Fibroblast of skin of abdomen (primary cell): ENCODE measurements around the gene NAMPT.

Source experiments
- DNase-seq: peaks from one replicate; pipeline ENCODE4 v3.0.0-alpha.2; 2013

NAMPT gene

DNA sequence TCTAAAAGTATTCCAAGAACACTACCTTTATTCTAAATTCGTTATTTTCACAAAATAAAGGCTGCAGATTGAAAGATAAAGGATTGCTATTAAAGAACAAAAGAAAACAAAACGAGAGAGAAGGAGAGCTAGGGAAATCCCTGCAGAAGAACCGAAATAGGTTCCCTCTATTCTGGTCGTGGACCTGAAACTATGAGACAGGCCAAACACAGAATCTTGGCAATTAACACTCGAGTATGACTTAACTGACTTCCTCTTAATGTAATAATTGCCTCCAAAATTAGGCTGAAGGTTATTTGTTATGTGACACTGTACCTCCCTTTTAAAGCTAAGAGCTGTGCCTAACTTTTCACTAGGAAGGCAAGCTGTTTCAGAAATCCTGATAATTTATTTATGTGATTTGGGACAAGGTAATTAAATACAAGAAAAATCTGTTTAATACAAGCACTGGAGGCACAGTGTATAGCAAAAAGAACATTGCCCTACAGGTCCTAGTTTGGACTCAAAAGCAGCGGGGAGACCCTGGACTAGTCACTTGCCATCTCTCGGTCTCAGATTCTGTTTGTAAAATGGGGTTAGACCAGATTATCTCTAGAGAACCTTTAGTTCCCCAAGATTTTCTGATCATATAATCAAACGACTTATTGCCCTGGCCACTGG, 11.6 kb downstream of the NAMPT start:
- no peak for DNase-seq

DNA sequence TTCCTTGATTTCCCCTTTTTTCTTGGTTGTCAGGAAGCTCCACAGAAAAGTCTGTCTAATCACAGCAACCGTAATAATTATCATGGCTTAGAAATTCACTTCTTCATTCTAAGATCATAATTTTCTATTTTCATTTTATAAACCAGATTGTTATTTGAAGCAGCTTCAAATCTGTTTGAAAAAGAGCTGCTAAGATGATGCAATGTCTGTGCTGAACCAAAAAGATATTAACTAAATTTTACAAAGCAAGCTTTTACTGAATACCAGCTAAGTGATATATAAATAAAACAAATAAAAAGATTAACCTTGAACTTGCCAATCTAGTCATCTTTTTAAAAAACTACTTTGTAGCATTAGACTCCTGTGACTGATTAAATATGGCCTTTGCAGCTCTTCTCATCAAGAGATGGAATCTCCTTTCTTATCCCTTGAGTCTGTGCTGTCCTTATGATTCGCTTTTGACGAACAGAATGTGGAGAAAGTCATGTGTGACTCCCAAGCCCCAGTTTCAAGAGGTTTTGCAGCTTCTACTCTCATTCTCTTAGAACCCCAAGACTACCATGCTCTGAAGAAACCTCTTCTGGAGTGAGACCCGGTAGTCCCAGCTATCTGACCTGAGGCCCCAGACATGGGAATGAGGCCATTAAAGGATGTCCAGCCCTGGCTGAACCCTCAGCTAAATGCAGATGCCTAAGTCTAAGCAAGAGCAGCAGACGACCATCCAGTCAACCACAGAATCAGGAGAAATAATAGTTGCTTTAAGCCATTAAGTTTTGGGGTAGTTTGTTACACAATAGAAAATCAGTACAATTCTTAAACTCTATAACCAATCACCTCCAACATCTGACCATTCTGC, 14.4 kb downstream of the NAMPT start:
- DNase-seq, result no peak

DNA sequence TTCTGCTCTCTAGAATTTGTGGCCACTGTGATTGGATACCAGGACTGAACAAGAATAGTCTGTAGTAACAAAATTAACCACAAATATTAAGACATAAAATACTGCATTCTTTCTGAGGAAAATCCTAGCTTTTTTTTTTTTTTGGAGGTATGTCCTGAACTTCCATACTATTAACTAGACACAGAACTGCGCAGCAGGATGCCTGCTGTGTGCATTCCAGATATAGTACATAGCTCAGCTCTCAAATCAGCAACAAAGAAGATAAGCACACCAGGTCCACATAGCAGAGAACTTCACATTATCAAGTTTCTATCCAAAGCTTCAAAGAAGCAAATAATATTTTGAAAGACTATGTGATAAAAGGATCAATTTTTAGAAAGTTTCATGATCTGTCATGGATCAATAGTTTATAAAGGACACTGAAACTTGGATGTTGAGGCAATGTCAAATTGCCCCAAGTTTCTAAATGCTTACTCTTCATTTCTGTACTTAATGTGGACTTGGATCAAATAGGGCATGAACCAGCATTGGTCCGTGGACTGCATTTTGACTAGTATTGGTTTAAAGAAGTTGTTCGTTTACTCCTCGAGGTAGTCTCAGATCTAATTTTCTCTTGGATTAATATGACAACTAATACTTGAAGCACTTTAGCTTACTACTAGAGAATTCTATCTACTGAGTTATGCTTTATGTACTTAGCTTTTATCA, 15.4 kb downstream of the NAMPT start:
- DNase-seq, result peak; percentile 12

DNA sequence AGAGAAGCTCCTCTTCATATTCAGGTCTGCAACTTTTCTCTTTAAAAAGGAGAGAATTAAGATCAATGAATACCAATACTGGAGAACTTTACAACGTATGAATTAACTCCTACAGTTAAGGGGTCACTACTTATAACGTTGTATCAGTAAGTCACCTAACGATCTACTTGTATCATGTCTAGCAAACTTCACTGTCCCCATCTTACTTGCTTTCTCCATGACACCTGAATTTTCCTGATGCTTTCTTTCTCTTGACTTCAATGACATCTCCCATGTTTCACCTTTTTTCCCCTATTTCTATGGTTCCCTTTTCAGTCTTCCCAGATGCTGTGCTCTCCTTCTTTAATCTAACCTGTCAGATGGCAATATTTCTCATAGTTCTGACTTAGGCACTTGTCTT, 19.6 kb downstream of the NAMPT start:
- no peak for DNase-seq

DNA sequence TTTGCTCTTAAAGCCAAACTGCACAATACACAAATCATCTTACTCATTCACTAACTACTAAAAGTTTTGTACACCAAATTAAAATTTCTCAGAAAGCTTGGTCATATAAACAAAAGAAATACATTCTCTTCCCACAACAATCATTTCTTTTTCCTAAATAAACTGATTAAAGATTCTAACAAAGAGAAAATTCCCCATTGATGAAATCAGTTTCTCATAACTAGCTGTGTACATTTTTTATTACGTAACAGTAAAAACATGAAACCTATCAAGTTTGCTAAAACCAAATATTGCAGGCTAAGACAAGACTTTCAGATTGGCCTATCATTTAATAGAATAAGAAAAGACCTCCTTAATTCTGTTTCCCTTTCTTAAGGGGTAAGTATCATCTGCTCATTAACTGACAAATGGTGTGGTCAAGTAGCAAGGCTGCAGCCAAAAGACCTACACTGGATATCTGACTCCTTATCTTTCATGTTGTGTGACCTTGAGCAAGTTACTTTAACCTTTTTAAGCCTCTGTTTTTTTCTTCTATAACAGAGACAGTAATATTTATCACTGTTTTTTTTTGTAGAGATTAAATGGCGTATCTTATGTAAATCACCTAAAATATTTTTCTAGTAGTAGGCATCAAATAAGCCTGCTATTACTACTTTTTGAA, 22.4 kb downstream of the NAMPT start:
- DNase-seq, result no peak

DNA sequence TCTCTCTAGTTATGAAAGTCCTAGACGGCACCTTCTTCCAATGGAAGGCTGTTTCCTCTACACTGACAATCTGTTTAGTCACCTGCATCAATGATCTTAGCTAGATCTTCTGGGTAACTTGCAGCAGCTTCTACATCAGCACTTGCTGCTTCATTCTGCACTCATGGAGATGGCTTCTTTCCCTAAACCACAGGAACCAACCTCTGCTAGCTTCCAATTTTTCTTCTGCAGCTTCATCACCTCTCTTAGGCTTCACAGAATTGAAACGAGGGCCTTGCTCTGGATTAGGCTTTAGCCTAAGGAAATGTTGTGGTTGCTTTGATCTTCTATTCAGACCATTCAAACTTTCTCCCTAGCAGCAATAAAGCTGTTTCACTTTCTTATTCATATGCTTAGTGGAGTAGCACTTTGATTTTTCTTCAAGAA, 24.6 kb downstream of the NAMPT start:
- peak; percentile 62 for DNase-seq

DNA sequence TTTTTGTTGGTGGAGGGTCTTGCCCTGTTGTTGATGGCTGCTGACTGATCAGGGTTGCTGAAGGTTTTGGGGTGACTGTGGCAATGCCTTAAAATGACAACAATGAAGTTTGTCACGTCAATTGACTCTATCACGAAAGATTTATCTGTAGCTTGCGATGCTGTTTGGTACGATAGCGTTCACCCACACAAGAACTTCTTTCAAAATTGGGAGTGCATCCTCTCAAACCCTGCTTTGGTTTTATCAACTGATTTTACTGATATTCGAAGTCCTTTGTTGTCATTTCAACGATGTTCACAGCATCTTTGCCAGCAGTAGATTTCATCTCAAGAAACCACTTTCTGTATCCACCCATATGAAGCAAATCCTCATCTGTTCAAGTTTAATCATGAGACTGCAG, 26.0 kb downstream of the NAMPT start:
- DNase-seq, result no peak

DNA sequence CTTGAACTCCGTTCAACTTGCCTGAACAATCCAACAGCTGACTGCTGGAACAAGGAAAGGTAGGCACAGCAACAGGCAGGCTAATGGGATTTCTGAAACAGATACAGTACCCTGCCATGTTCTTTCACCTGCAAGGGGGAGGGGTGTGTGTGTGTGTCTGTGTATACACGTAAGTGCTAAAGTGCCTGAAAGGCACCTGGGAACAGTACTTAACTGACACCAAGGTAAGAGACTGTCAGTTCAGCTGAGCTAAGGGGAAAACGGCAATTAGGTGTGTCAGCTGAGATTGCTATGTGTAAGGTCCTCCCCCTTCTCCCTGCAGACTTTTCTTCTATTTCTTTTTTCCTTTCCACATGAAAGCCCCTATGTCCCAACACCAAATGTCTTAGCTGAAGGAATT, 27.0 kb downstream of the NAMPT start:
- DNase-seq, result no peak

DNA sequence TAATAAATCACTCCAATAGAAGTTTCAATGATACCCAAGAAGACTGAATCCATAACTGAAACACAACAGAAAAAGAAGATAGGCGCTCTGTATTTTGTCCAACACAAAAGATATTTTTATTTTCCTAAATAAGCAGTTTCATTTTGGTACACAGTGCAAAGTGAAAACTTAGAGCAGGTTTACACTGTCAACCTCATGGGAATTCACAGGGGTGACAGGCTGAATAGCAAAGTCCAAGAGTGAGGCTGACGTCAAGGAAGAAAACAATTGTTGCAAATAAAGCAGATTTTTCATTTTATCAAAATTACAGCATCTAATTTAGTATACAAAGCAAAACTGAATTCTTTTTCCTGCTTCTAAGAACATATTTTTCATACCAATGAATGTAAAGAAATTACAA, 28.6 kb downstream of the NAMPT start:
- no peak for DNase-seq

DNA sequence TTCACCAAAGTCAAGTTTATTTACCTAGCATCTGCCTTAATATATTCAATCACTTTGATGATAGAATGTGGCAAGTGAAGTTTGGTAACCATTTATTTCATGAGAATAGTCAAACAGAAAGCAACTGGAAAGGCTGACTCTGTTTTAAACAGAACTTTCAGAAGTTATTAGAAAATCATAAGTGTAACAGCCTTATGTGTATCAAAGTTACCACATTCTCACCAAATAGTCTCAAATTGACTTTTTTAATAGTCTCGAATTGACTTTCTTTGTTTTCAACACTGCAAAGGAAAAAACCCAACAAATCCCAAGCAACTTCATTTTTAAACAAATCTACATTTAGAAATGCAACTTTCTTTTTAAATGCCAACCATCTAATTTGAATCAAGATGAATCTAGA, 29.5 kb downstream of the NAMPT start:
- no peak for DNase-seq

DNA sequence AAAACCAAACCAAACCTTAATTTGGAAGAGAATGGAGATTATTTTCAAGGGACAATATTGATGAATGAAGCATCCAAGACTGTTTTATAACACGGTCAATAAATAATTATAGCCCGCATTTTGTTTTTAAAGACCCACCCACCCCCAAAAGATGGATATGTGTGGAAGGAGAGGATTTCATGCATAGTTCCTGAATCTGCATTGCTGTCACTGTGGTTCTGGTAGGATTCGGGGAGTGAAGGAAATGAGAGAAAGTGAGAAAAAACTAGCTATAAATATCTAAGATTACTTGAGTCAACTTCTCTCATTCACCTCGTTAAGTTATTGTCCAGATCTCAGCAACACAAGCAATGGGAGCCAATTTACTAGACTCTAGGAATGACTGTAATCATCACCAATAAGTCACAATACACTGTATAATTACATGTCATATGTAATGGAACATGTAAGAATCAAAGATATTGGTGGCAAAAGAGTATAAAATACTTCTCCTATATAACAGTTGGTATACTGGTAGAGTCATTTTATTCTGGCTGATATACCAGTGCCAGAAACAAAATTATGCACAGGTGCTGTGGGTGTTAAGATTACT, 30.2 kb downstream of the NAMPT start:
- DNase-seq, result no peak

DNA sequence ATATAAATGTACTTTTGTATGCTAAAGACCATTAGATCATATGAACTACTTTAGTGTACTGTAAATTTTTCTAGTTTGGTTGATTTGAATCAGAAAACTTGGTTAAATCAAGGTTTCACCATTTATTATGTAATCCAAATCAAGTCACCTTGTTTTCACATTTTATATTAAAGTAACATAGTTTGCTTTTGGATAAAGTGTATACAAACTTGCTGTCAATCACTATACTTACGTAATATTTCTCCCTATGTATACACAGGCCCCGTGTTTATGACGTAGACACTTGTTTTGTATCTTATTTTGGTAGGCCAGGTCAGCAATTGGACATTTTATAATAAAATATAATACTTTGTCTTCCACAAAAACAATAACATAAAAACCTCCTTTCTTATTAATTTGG, 32.2 kb downstream of the NAMPT start:
- DNase-seq, result no peak

DNA sequence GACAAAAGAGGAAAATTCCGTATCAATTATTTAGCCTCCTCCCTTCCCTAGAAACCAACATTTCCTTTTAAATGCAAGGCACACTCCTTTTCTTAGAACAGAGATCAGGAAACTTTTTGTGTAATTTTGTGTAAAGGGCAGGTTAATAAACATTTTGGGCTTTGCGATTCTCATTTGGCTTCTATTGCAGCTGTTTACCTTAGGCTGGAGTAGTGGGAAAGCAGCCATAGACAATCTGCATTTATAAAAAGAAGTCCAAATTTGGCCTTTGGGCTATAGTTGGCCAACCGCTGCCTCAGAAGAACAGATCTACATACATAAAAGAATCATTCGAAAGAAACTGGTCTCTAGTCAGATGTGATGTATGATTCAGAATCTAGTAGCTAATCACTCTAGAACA, 35.3 kb downstream of the NAMPT start:
- no peak for DNase-seq

DNA sequence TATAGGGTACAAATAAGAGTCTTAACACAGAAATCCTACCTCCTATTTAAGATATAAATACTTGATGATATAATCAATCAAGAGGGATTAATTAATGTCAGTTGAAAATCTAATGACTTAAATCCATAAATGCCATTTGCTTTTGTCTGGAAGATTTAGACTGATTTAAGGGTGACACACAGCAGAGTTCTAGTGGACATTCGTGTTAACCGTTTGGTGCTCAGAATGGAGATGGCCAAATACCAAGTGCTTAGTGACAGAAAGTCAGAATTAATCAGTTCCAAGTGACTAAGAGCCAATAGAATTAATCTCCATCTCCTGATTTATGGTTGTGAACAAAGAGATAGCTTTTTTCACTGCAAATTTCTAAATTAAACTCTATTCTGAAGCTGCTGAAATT, 36.2 kb downstream of the NAMPT start:
- no peak for DNase-seq

DNA sequence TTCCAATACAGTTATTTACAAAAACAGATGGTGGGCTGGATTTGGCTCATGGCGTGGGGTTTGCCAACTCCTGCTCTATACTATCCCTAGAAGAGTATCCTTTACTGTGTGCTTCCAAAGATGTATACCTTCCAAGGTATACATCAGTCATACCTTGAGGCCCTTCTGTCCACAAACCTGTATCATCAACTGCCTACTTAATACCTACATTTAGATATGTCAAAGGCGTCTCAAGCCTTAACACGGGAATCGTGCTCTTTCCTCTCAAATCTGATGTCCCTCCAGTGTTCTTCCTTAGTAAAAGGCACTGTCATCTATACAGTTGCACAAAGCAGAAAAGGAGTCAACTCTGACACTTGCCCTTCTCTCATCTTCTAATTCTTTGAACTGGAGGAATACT, 36.9 kb downstream of the NAMPT start:
- DNase-seq, result no peak

DNA sequence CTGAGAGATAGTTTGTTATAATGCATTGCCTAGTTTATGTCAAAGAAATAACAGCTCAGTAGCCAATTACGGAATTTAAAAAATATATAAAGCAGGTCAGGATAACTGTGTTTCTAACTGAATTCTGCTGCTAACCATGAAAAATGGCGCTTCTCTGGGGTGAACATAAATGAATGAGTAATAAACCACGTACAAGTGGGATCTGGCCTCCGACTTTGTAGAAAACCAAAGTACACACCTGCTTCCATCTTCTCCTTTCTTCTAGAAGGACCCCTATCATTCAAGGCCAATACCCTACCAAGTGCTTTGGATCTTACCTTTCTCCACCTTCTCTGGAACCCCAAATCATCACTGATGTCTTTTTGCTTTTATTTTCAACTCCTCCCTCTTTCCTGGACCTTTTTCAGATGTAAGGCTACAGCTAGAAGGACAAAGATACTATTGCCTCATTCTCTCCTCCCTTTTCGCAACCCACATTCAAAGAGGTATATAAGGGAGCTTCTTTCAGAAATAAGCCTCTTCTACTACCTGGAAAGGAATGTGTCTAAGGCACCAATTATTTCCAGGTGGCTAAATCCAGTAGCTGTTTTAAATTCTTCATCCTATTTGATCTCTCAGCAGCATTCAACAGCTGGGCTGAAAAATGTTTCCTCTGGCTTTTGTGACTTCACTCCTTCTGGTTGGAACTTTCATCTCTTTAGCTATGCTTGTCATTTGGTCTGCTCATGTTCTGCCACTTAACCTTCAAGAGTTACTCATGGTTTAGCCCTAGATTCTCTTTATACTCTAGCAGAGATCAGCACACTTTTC, 37.7 kb downstream of the NAMPT start:
- no peak for DNase-seq

DNA sequence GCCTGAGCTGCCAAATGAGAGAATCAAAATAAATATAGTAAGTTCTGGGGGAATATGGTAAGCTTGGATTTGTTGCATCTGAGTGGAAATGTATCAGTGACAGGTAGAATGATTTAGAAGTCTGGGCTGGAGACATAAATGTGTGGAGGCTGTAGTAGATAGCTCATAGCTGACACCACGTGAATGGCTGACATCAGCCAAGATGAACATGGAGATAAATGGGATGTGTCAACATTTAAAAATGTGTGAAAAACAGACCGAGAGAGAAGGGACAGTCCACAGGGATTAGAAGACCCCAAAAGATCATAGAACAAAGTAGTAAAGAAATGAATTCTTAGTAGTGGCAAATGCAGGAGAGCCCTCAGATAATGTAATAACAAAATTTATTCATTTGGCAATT, 40.9 kb downstream of the NAMPT start:
- peak; percentile 54 for DNase-seq

DNA sequence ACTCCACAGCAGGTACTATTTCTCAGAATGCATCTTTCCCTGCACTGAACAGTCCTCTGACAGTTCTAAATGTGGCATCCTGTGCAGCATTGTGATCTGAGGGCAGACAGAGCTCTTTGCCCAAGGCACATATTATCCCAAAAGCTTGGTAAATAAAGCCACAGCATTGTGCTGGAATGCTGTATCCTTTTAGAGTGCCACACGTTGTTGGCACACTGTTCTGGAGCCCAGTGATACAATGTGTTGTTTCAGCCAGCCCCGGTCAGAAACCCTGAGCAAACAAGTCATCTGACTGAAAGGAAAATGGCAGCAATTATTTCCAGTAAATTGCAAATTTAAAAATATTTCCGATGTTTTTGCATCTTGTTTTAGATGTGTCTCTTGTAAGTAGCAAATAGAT, 45.4 kb downstream of the NAMPT start:
- no peak for DNase-seq

DNA sequence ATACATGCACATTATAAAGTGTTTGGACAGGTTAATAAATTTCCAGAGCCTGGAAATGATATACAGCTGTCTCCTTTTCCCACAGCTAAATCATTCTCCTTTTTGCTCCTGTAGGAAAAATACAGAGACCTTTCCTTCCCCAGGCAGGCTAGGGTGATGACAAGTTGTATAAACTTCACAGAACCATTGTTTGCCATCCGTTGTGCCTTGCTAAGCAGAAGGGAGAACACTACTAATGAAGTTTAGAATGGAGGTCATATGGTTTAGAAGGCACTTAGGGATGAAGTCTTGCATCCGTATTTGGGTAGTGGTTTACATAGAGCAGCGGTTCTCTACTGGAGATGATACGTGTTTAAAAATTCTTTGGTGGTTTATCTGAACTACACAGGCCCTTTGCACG, 46.0 kb downstream of the NAMPT start:
- DNase-seq, result no peak

DNA sequence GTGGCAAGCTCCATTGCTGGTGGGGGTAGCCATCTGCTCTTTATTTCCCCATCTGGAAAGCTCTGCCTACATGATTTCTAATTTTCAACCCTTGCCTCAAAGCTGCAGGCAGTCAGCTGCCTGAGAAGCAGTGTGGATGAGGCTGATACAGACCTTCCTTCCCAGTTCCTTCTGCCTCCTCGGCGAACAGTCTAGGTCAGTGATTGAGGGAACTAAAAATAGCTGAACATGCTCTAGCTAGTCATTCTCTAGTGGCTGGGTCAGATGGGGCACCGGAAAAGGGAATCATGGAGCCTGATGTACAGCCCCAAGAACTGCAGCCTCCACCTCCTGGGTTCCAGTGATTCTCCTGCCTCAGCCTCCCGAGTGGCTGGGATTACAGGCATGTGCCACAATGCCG, 48.7 kb downstream of the NAMPT start:
- DNase-seq, result no peak

DNA sequence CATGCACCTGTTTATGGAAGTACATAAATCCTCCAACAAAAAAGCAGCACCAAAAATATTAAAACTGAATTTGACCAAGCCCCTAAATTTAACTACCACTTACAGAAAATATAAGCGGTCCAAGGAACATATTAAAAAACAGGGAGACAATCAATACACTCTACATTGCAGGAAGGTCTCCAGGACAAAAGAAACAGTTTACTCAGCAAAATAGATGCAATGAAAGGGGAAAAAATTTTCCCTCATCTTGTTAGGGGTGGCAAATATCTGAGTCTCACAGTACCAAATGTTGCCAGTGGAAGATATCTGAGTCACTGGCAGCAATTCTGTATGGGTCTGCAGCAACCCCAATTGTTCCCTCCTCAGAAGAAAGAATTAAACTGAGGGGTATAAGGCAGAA, 50.4 kb downstream of the NAMPT start:
- DNase-seq, result no peak
